M059J (cell line): ENCODE results near the gene C1QTNF6. TPM values are rescaled to one million over a fixed set of nuclear protein-coding genes. Genes with fewer than 3 reads are reported as not detected.
A peak's percentile ranks its signal among the peaks of the same experiment; 100 is the strongest.

Source experiments
- DNase-seq: peaks from one replicate; pipeline ENCODE4 v3.0.0-alpha.2; 2012; ENCODE audit warnings: low read depth
- total RNA-seq: library from RNA; depleted of rRNA; stranded (reverse); fragments of >200 nt; shearing (Covaris generic); gene quantifications from 2 replicates; pipeline ENCODE4 v1.2.3, GENCODE V29; 2014

C1QTNF6 gene
- total RNA-seq, 1 experiment from 2014 or later = 16.5 TPM

GRCh38 chr22:37190262-37190780, 2.3 kb upstream of the C1QTNF6 start:
- DNase-seq = peak; percentile 78

GRCh38 chr22:37188901-37189466, 937 bp upstream of the C1QTNF6 start:
- DNase-seq = peak; percentile 52

- peak; percentile 76 for DNase-seq
Measured at GRCh38 chr22:37187552-37187890, 526 bp downstream of the C1QTNF6 start.

- peak; percentile 17 for DNase-seq
Measured at GRCh38 chr22:37186997-37187522, 987 bp downstream of the C1QTNF6 start.

- DNase-seq = peak; percentile 54
Measured at GRCh38 chr22:37186228-37186996, 1.6 kb downstream of the C1QTNF6 start.

- no peak for DNase-seq
Measured at GRCh38 chr22:37185646-37186227, 2.3 kb downstream of the C1QTNF6 start.

GRCh38 chr22:37184816-37185541, 3.1 kb downstream of the C1QTNF6 start:
- DNase-seq = no peak

- DNase-seq = no peak
Measured at GRCh38 chr22:37184380-37184755, 3.7 kb downstream of the C1QTNF6 start.

GRCh38 chr22:37183432-37184379, 4.3 kb downstream of the C1QTNF6 start:
- no peak for DNase-seq

GRCh38 chr22:37182949-37183245, 5.2 kb downstream of the C1QTNF6 start:
- no peak for DNase-seq

- no peak for DNase-seq
Measured at GRCh38 chr22:37182101-37182948, 5.7 kb downstream of the C1QTNF6 start.

- DNase-seq = no peak
Measured at GRCh38 chr22:37181681-37182080, 6.4 kb downstream of the C1QTNF6 start.

GRCh38 chr22:37180531-37181231, 7.4 kb downstream of the C1QTNF6 start:
- DNase-seq = no peak

GRCh38 chr22:37179622-37180420, 8.2 kb downstream of the C1QTNF6 start:
- no peak for DNase-seq

GRCh38 chr22:37179126-37179470, 8.9 kb downstream of the C1QTNF6 start:
- DNase-seq = no peak

GRCh38 chr22:37178350-37179125, 9.5 kb downstream of the C1QTNF6 start:
- DNase-seq = peak; percentile 34

- DNase-seq = no peak
Measured at GRCh38 chr22:37177755-37178154, 10.3 kb downstream of the C1QTNF6 start.

GRCh38 chr22:37177221-37177620, 10.8 kb downstream of the C1QTNF6 start:
- no peak for DNase-seq
